Measurements from ENCODE around the gene POLE.

- no peak for TF ChIP-seq CTCF (IDR thresholded peaks at IDR 0.05)
- TF ChIP-seq POLR2A (IDR thresholded peaks at IDR 0.05): no peak
These were observed 21.3 kb downstream of the POLE start for GRCh38 chr12:132665794-132666193.

All from heart left ventricle (tissue), 13 donors.